LoVo (cell line): ENCODE results near the gene TLCD1.

ENCODE experiments used
- DNase-seq: peaks from one replicate; pipeline ENCODE4 v3.0.0-alpha.2; 2016; ENCODE audit warnings: low spot score

The TLCD1 gene

DNA sequence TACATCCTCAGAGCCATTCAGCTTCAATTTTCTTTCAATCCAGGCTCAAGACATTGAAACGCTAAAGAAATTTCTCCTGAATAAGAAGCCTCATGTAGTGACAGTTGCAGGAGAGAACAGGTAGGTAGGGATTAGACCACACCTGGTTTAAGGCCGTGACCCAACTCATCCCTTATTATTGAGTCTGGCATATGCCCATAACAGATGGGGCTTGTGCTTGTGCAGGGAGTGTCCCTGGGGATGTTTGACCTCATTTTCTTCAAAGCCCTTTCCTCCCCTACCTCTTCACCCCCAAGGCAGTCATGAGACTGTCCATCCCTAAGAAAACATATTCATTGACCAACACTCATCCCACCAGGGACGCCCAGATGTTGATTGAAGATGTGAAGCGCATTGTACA lies 39.7 kb downstream of the TLCD1 start:
- DNase-seq = no peak

DNA sequence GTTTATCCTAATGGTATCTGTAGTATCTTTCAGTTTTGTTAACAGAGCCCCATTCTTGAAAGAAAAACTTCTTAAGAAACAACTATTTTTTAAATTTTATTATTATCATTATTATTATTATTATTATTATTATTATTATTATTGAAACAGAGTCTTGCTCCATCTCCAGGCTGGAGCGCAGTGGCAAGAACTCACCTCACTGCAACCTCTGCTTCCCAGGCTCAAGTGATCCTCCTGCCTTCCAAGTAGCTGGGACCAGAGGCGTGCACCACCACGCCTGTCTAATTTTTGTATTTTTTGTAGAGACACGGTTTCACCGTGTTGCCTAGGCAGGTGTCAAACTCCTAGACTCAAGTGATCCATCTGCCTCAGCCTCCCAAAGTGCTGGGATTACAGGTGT lies 40.7 kb downstream of the TLCD1 start:
- no peak for DNase-seq

DNA sequence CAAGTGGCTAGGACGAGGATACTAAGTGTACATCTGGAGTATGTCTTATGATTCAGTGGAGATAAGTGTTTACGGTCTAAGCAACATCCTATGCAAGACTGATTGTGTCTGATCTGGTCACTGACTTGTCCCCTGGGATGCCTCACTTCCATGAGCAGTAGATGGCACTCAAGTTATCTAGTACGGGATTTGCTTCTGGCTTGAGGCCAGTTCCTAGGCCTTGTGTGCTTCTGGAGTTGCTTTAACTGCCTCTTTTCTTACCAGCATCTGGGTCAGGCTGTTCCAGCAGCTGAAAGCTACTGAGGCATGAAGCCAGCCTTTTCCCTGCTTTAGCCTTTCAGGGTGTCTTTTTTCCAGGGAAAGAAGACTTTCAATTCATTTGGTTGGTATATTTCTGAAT lies 41.1 kb downstream of the TLCD1 start:
- no peak for DNase-seq

DNA sequence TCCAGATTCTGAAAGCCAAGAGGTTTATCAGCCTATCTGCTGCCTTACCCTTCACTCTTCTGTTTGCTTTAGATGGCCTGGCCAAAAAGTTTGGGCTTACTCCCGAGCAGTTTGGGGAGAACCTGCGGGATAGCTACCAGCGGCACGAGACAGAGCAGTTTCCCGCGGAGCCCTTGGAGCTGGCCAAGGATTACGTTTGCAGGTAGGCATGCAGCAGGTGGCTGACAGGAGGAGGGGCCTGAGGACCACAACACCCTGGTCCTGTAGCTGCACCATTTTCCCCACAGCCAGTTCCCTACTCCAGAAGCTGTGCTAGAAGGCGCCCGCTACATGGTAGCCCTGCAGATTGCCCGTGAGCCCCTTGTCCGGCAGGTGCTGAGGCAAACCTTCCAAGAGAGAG lies 43.4 kb downstream of the TLCD1 start:
- no peak for DNase-seq

DNA sequence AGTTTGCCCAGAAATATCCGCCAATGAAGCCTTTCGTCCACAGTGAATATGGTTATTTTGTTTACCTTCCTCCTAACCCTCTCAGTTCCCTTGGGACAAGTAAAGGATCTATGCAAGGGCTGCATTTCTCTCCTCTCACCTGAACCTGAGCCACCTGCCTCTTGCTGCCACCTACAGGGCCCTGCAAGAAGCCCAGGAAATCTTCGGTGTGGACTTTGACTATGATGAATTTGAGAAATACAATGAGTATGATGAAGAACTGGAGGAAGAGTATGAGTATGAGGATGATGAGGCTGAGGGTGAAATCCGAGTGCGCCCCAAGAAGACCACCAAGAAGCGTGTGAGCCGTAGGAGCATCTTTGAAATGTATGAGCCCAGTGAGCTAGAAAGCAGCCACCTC lies 50.1 kb downstream of the TLCD1 start:
- DNase-seq = no peak

DNA sequence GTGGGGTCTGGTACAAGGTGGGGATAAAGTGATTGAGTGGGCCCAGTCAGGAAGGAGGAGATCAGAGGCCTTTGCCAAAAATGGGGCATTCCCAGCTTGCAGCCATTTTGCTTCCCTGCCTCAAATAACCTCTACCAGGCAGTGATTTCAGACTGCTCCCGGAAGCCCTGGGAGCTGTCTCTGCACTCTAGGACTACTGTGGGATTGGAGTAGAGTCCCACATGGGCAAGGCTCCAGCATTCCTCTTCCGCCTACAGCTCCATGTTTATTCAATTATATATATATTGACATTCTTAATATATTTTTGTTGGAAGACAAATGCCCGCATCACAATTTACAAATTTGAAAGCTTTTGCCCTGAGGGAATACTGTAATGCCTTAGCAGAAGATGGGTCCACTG lies 50.5 kb downstream of the TLCD1 start:
- no peak for DNase-seq
